ENCODE results near the gene CDC123.
A peak's percentile ranks its signal among the peaks of the same experiment; 100 is the strongest.
"Not testable (repeated sequence)": the region's sequence is repeated elsewhere in the genome, so short reads cannot be mapped to it uniquely, and the experiment has no call there.

The CDC123 gene

GRCh38 chr10:12195603-12196506 lies at the start of gene CDC123, which contains the start of gene NUDT5:
TSS of gene CDC123 (plus strand) at chr10:12196188. CDS start at chr10:12196246, 58 bp downstream.
TSS of gene NUDT5 (minus strand) at chr10:12195891. CDS start at chr10:12186291, 9,600 bp downstream.
- DNase-seq: peak; percentile 87 to 89

- DNase-seq: no peak
These were observed 45.8 kb upstream of the CDC123 start for GRCh38 chr10:12150163-12150562.

DNA sequence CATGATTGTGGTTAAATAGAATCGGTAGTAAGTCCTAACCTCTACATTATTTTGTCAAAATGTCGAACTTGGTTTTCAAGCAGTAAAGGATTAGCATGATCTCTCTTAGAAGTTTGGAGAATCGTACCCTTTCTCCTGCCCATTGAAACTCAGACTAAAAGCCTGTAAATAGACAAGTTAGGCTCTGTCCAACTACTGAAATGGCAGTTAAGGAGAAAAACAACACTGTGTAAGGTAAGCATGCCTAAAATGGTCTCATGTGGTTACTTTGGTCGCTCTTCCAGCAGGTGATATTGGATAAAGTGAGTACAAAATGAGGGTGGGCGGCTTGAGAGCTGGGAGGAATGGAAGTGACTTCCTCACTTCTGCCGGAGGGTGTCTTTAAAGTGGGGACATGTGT lies 41.5 kb upstream of the CDC123 start:
- DNase-seq: no peak

DNA sequence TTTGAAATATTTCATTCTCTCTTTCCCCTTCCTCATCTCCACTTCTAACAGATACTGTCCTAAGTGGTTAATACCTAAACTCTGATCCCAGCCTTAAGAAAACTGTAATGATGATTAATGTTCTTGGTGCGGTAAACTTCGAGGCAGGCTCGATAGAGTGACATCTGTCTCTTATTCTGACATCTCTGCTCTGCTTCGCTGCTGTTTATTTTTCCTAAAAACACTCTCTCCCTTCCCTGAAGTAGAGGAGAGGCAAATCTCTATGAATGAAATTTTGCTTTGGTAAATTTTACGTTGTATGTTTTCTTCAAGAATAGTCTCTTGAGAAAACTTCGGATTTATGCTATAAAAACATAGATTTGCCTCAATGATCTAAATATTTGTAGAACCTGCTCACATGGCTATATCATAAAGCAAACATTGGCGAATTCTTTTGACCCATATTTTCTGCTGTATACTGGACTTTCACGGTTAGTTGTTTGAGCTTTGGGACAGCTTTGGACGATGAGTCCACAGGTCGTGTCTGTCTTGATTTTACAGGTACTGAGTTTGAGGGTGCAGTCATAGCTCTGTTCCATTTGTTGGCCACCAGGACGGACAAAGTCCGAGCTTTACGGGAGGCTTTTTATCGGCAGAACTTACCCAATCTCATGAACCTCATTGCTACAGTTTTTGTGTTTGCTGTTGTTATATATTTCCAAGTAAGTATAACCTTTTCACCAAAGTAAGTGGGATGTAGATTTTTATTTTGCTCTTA lies 39.4 kb upstream of the CDC123 start:
- no peak for DNase-seq

GRCh38 chr10:12158111-12158510 lies 37.9 kb upstream of the CDC123 start:
- no peak for DNase-seq

GRCh38 chr10:12160664-12161063 lies 35.3 kb upstream of the CDC123 start:
- DNase-seq: no peak

DNA sequence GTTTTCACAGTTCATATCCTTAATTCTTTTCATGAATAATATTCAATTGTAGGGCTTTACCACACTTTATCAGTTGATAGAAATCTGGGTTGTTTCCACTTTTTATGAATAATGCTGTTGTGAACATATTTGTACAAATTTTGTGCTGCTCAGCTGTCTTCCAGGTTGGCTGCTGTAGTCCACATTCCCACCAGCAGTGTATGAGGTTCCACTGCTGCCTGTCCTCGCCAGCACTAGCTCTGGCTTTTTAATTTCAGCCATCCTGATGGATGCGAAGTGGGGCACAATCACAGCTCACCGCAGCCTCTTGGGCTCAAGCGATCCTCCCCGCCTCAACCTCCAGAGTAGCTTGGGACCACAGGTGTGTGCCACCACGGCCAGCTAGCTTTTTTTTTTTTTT lies 33.1 kb upstream of the CDC123 start:
- no peak for DNase-seq

- no peak for DNase-seq
These were observed 31.9 kb upstream of the CDC123 start for GRCh38 chr10:12164085-12164484.

DNA sequence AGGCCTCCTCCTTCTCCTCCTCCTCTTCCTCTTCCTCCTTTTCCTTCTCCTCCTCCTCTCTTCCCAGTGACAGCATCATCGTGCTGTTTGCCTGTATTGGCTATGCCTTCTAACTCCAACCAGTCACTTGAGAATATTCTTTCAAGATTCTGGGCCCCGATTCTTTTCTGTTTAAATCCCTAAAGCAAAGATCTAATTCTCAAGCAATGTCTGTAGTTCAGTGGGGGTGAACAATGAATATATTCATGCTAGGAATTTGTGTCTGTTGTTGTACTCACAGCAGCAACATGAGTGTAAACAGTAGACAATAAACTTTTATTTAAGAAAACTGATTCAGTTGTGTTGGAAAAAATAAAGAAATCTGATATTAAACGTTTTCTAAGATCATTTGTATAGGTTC lies 31.0 kb upstream of the CDC123 start:
- DNase-seq: no peak

DNA sequence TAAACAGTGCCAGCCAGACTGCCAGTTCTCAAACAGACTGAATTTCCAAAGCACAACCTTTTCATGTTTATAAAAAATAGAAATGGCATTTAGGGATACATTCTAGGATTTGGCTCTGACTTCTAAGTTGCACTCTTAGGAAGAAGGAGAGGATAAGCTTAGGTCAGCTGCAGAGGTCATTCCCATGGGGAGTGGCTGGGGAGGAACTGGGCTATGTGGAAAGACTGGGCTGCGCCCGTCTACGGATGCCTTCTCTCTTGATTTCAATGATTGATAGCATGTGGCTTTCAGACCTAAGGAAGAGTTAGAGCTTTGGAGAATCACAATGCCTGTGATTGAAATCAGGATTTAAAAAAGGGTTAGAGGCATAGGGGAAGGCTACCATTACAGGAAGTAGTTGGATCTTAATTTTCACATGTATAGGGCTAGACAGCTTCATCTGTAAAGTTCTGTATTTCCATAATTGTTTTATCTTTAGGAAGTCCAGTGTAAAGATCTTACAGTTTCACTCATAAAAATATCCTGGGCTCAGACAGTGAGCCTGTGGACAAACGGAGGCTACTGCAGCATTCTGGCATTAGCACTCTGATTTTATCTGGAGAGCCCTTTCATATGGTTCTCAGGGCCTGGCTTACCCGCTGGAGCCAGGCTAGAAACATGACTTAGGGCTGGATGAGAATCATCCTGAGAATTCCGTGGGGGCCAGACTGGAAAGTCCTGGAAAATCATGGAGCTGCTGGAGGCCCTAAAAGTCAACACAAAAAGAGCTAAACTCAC lies 29.8 kb upstream of the CDC123 start:
- DNase-seq: no peak

DNA sequence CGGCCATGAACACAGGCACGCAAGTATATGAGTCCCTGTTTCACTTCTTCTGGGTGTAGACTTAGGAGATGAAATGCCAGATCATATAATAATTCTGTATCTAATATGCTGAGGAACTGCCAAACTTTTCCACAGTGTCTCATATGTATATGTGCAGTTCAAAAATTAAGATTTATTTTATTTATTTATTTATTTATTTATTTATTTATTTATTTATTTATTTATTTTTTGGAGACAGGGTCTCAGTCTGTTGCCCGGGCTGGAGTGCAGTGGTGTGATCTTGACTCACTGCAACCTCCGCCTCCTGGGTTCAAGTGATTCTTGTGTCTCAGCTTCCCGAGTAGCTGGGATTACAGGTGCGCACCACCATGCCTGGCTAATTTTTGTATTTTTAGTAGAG lies 24.5 kb upstream of the CDC123 start:
- not testable (repeated sequence) for DNase-seq

GRCh38 chr10:12177642-12178041 lies 18.3 kb upstream of the CDC123 start:
- DNase-seq: peak in 1 of 2 experiments; percentile 17

GRCh38 chr10:12179606-12180170 lies 16.3 kb upstream of the CDC123 start:
- no peak for DNase-seq

DNA sequence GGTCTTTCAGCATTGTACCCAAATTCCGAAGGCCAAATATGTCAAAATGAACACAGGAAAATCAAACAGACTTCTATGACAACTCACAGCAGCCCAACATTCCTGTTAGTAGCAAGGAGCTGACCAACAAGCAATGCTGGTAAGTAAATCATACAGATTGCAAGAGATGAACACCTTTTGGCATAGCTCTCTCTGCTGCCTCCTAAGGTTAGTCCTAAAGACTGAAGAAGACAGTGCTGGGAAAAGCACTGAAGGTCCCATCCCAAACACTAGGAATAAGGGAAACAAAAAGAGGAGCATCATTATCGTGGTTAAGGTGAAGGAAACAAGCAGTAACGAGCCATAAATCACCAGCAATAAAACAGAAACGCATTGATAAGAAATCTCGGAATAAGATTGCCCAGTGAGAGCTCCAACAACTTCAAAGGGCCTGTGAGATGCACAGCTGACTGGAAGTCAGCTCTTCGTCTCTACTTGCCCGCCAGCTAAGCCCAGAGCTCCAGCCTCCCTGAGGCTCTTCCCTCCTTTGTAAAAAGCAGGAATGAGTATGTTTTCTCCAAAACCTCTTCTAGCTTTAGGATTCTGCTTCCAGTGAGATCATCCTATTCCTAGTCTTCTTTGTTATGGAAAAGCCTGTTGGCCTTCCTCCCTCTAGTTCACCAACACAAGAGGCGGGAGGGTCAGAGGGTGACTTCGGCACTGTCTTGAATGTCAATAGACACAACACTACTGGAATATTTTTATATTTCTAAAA lies 15.6 kb upstream of the CDC123 start:
- no peak for DNase-seq

GRCh38 chr10:12181065-12181775 lies 14.8 kb upstream of the CDC123 start:
- DNase-seq: peak; percentile 65 to 75

GRCh38 chr10:12184165-12184564 lies 11.8 kb upstream of the CDC123 start:
- no peak for DNase-seq

GRCh38 chr10:12186323-12186722 lies 9.7 kb upstream of the CDC123 start:
- DNase-seq: peak; percentile 14 to 41

DNA sequence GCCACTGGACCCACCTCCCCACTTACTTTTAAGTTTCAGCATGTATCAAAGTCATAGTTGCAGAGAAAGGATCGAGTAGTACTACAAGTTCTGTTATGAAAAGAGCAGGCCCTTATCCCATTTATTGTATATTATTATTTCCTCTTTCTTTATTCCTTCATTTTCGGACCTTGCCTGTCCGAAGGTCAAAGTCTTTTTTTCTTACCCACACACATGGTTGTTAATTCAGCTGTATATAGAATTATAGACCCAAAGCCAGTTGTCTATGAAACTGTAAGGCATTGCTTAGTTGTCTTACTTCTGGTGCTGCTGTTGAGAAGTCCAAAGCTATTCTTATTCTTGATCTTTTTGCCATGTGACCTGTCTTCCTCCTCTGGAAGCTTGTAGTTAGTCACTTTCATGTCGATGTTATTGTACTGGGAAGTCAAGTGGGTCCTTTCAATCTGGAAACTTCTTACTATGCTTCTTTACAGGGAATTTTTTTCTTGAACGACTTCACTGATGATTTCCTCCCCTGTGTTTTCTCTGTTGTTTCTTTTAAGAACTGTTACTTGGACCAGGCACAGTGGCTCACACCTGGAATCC lies 8.6 kb upstream of the CDC123 start:
- no peak for DNase-seq

GRCh38 chr10:12188656-12189055 lies 7.3 kb upstream of the CDC123 start:
- no peak for DNase-seq

GRCh38 chr10:12189426-12189825 lies 6.6 kb upstream of the CDC123 start:
- no peak for DNase-seq

GRCh38 chr10:12191715-12192114 lies 4.3 kb upstream of the CDC123 start:
- no peak for DNase-seq

Measured in activated CD4-positive, alpha-beta T cell treated with anti-CD3 and anti-CD28 coated beads, Interleukin-2, amount 50 U/mL, for 48 hours (primary cell).